ENCODE data around the gene KCTD3.
A peak's percentile ranks its signal among the peaks of the same experiment; 100 is the strongest.

KCTD3 gene

GRCh38 chr1:215557504-215557903 lies 9.6 kb upstream of the KCTD3 start:
- DNase-seq: no peak

- DNase-seq: no peak
These were observed 9.0 kb upstream of the KCTD3 start for GRCh38 chr1:215557992-215558626.

GRCh38 chr1:215567491-215568298 lies 591 bp downstream of the KCTD3 start:
- peak; percentile 29 for DNase-seq

GRCh38 chr1:215568299-215568692 lies 1.2 kb downstream of the KCTD3 start:
- DNase-seq: no peak

- DNase-seq: no peak
These were observed 3.1 kb downstream of the KCTD3 start for GRCh38 chr1:215569986-215570824.

GRCh38 chr1:215581896-215582295 lies 14.8 kb downstream of the KCTD3 start:
- no peak for DNase-seq

- no peak for DNase-seq
These were observed 16.2 kb downstream of the KCTD3 start for GRCh38 chr1:215583185-215583749.

GRCh38 chr1:215584389-215584788 lies 17.3 kb downstream of the KCTD3 start:
- no peak for DNase-seq

GRCh38 chr1:215589650-215590435 lies 22.7 kb downstream of the KCTD3 start:
- no peak for DNase-seq

GRCh38 chr1:215590779-215591491 lies 23.8 kb downstream of the KCTD3 start:
- no peak for DNase-seq

- DNase-seq: no peak
These were observed 27.5 kb downstream of the KCTD3 start for GRCh38 chr1:215594640-215595039.

GRCh38 chr1:215595231-215595630 lies 28.1 kb downstream of the KCTD3 start:
- DNase-seq: no peak

GRCh38 chr1:215597961-215598360 lies 30.9 kb downstream of the KCTD3 start:
- DNase-seq: no peak

- no peak for DNase-seq
These were observed 32.4 kb downstream of the KCTD3 start for GRCh38 chr1:215599418-215600074.

- no peak for DNase-seq
These were observed 33.2 kb downstream of the KCTD3 start for GRCh38 chr1:215600258-215600792.

GRCh38 chr1:215600867-215601266 lies 33.8 kb downstream of the KCTD3 start:
- DNase-seq: no peak

GRCh38 chr1:215601276-215601675 lies 34.2 kb downstream of the KCTD3 start:
- no peak for DNase-seq

GRCh38 chr1:215603319-215603718 lies 36.2 kb downstream of the KCTD3 start:
- DNase-seq: no peak

- no peak for DNase-seq
These were observed 38.0 kb downstream of the KCTD3 start for GRCh38 chr1:215605011-215605621.

GRCh38 chr1:215606036-215606435 lies 38.9 kb downstream of the KCTD3 start:
- no peak for DNase-seq
